Right lobe of liver (tissue), 6 donors: ENCODE measurements around the gene ADGRF3. TPM values are rescaled to one million over a fixed set of nuclear protein-coding genes. Genes with fewer than 3 reads are reported as not detected.

Experiments
- ATAC-seq, 4 donors: fragments of 200-7000 bp; cut with Tn5 transposase; one replicate each; pipeline ENCODE4 v1.9.1; 2020; ENCODE audit warnings: mild to moderate bottlenecking in 4 of 4, moderate library complexity in 4 of 4
- DNase-seq, 3 donors: peaks; one replicate each; pipeline ENCODE4 v3.0.0-alpha.2; 2020
- H3K27ac ChIP-seq, 3 donors: fragments of 200-600 bp; one replicate each; pipeline ENCODE4 v1.8.0; 2022
- H3K27me3 ChIP-seq, 2 donors: fragments of 200-600 bp; one replicate each; pipeline ENCODE4 v1.8.0; 2022
- H3K36me3 ChIP-seq, 4 donors: fragments of 200-600 bp; sonication (generic) in 1 of 4; one replicate each; pipeline versions ENCODE4 v1.5.1 to v1.8.0; 2017 to 2022; ENCODE audit warnings: control low read depth in 1 of 4
- H3K4me1 ChIP-seq, 4 donors: fragments of 200-600 bp; sonication (generic) in 1 of 4; one replicate each; pipeline versions ENCODE4 v1.5.1 to v1.8.0; 2017 to 2022; ENCODE audit warnings: control low read depth in 1 of 4
- H3K4me3 ChIP-seq, 3 donors: fragments of 200-600 bp; one replicate each; pipeline ENCODE4 v1.8.0; 2022
- H3K9me3 ChIP-seq, 4 donors: fragments of 200-600 bp; sonication (generic) in 1 of 4; one replicate each; pipeline versions ENCODE4 v1.5.1 to v1.8.0; 2017 to 2022; ENCODE audit warnings: control low read depth in 1 of 4
- POLR2A ChIP-seq: fragments of 450-650 bp; IDR thresholded peaks from one replicate; pipeline ENCODE4 v1.6.1; 2017; ENCODE audit warnings: antibody characterized with exemption, mild to moderate bottlenecking
- WGBS: methylation state at CpG from one replicate; pipeline ENCODE4 v1.1.6; 2018; ENCODE audit warnings: low coverage, low lambda C conversion rate; ENCODE audit not compliant: insufficient coverage; ENCODE audit errors: missing lambda C conversion rate; 5-methylcytosine and 5-hydroxymethylcytosine counted together
- intact Hi-C, 2 donors: fragments of 100-400 bp; cut with DNase I; formaldehyde crosslinking; loops; one replicate each; pipeline versions ENCODE4 v1.11.2 to v1.14.1; 2022
- total RNA-seq, 6 experiments: library from RNA; depleted of rRNA in 2 of 6; stranded (reverse); fragments of >200 nt in 2 of 6; fragmentation: NEBNext Ultra II Directional in 3 of 6; extraction: Animal tissue kit (Norgen Biotek cat#: 25700) in 3 of 6; gene quantifications; one replicate each; pipeline versions ENCODE4 v1.1.0 to v1.2.4, GENCODE V29; 2016 to 2023
- TF ChIP-seq, protein P1 (sequence below), 4 donors: fragments of 200-600 bp in 3 of 4; fragments of 450-650 bp in 1 of 4; IDR thresholded peaks; one replicate each; pipeline versions ENCODE4 v1.5.1 to v1.8.0; 2016 to 2022; ENCODE audit warnings: antibody characterized with exemption in 4 of 4, mild to moderate bottlenecking in 2 of 4
- donor health status: DM: no; HTN: yes; CAD: no.
- donor health status: DM: no; HTN: no; CAD: no.
- donor health status: DM: no; HTN: no; CAD: no.
- donor health status: DM: no; HTN: yes; CAD: no.
- donor health status: DM: no; HTN: yes; CAD: no.

ADGRF3 gene
- total RNA-seq, 6 experiments from 2014 or later, result 0.07 to 0.51 (median 0.15) TPM; not detected in 3

DNA sequence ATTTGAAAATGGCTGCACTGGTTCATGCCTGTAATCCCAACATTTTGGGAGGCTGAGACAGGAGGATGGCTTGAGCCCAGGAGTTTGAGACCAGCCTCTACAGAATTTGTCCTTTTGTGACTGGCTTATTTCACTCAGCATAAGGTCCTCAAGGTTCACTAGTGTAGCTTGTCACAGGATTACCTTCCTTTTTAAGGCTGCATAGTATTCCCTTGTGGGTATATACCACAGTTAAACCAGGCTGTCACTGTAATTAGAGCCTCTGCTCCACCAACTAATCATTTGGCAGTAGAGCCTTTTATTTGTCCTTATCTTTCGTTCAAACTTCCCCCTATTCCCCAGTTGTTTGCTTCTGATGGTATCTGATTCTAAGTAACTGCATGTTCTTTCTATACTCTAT, 51.1 kb downstream of the ADGRF3 start:
- ATAC-seq (no peak), DNase-seq (no peak)
- TF ChIP-seq, protein P1, sequence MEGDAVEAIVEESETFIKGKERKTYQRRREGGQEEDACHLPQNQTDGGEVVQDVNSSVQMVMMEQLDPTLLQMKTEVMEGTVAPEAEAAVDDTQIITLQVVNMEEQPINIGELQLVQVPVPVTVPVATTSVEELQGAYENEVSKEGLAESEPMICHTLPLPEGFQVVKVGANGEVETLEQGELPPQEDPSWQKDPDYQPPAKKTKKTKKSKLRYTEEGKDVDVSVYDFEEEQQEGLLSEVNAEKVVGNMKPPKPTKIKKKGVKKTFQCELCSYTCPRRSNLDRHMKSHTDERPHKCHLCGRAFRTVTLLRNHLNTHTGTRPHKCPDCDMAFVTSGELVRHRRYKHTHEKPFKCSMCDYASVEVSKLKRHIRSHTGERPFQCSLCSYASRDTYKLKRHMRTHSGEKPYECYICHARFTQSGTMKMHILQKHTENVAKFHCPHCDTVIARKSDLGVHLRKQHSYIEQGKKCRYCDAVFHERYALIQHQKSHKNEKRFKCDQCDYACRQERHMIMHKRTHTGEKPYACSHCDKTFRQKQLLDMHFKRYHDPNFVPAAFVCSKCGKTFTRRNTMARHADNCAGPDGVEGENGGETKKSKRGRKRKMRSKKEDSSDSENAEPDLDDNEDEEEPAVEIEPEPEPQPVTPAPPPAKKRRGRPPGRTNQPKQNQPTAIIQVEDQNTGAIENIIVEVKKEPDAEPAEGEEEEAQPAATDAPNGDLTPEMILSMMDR (IDR thresholded peaks at IDR 0.05), result no peak
- Histone ChIP-seq H3K4me3 (no peak overlapping the region), H3K36me3 (no peaks in the 10 kb centered on the region), H3K27ac (no peak overlapping the region), H3K27me3 (no peaks in the 10 kb centered on the region), H3K4me1 (no peaks in the 10 kb centered on the region), H3K9me3 (no peaks in the 10 kb centered on the region)
- 40% methylated on average over 1 of the region's 1 CpG for WGBS
- intact Hi-C loops, result no loop called here

DNA sequence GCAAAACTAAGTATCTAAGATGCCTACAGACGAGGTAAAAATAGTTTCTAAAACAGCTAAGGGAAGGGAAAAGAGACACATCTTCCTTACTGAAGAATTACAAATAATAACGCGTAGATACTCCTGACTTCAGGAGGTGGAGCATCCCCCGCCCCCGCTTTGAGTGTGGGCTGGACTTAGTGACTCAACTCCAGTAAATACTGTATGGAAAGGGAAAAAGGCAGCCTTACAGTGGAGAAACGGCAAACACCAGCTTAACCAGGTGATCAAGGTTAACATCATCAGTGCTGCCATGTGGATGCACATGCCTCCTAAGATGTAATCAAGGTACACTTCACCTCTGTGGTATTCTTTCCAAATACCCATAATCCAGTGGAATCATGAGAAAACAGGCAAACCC, 53.9 kb downstream of the ADGRF3 start:
- H3K4me3 ChIP-seq, result no peak overlapping the region
- peaks cover 0 to 6% (median 0%) of the 10 kb centered on the region in 4 donors for H3K4me1 ChIP-seq
- peaks cover 0 to 5% (median 4%) of the 10 kb centered on the region in 4 donors for H3K36me3 ChIP-seq
- no peak overlapping the region for H3K27ac ChIP-seq
- DNase-seq (no peak), ATAC-seq (peak in 1 of 4 donors; percentile 35)
- H3K9me3 ChIP-seq, result no peaks in the 10 kb centered on the region
- TF ChIP-seq, protein P1 (IDR thresholded peaks at IDR 0.05), result no peak
- TF ChIP-seq POLR2A, result no peak
- WGBS, result 76% methylated on average over 5 of the region's 6 CpGs
- intact Hi-C loops, result no loop called here
- H3K27me3 ChIP-seq, result no peaks in the 10 kb centered on the region

DNA sequence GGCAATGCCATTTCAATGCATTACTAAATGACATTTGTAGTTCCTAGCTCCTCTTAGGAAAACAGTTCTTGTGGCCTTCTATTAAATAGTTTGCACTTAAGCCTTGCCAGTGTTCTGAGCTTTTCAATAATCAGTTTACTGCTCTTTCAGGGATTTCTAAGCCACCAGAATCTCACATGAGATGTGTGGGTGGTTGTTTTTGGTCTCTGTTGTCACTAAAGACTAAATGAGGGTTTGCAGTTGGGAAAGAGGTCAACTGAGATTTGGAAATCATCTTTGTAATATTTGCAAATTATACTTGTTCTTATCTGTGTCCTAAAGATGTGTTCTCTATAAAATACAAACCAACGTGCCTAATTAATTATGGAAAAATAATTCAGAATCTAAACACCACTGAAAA, 56.6 kb downstream of the ADGRF3 start:
- Histone ChIP-seq H3K36me3 (peaks cover 0 to 24% (median 17%) of the 10 kb centered on the region in 4 donors), H3K4me3 (no peak overlapping the region), H3K27me3 (no peaks in the 10 kb centered on the region), H3K9me3 (no peaks in the 10 kb centered on the region), H3K4me1 (peaks cover 0 to 6% (median 2%) of the 10 kb centered on the region in 4 donors), H3K27ac (no peak overlapping the region)
- WGBS, result 30% methylated on average over 1 of the region's 1 CpG
- ATAC-seq (no peak), DNase-seq (no peak)
- no peak for TF ChIP-seq POLR2A
- TF ChIP-seq, protein P1 (IDR thresholded peaks at IDR 0.05), result no peak
- intact Hi-C loops, result no loop called here

DNA sequence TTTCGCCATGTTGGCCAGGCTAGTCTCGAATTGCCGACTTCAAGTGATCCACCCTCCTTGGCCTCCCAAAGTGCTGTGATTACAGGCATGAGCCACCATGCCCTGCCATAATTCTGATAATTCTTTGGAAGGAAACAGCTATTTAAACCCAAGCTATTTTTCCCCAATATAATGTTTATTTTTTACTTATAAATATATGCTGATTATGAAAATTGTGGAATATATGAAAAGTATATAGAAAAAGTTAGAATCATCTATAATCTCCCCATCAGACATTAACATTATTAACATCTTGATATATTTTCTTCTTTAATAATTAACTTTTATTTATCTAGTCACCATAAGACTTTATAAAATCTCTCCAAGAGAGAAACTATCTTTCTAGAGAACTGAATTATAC, 60.7 kb downstream of the ADGRF3 start:
- TF ChIP-seq, protein P1 (IDR thresholded peaks at IDR 0.05), result no peak
- no peak for TF ChIP-seq POLR2A
- Histone ChIP-seq H3K4me3 (no peak overlapping the region), H3K27ac (no peak overlapping the region), H3K27me3 (no peaks in the 10 kb centered on the region), H3K9me3 (no peaks in the 10 kb centered on the region), H3K4me1 (peaks cover 0 to 6% (median 2%) of the 10 kb centered on the region in 4 donors), H3K36me3 (peaks cover 0 to 55% (median 38%) of the 10 kb centered on the region in 4 donors)
- intact Hi-C loops, result no loop called here
- WGBS, result 92% methylated on average over 2 of the region's 3 CpGs
- DNase-seq (no peak), ATAC-seq (no peak)

DNA sequence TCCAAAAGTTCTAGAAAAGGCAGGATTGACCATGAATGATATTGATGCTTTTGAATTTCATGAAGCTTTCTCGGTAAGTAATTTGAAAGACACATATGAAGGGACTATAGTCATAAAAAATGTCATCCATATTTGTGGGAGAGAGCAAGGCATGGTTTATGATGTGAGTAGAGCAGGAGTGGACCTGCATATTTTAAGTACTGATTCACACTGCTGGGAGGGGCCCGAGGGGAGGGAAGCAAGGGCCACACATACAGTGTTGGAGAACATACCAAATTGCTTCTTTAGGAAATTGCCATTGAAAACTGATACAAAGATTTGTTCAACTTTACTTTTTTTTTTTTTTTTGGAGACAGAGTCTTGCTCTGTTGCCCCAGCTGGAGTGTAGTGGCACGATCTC, 62.5 kb downstream of the ADGRF3 start:
- Histone ChIP-seq H3K27ac (no peak overlapping the region), H3K4me3 (no peak overlapping the region), H3K36me3 (peaks cover 0 to 73% (median 43%) of the 10 kb centered on the region in 4 donors), H3K27me3 (no peaks in the 10 kb centered on the region), H3K4me1 (peaks cover 0 to 6% (median 2%) of the 10 kb centered on the region in 4 donors), H3K9me3 (no peaks in the 10 kb centered on the region)
- 89% methylated on average over 3 of the region's 3 CpGs for WGBS
- intact Hi-C loops, result no loop called here
- TF ChIP-seq POLR2A, result no peak
- TF ChIP-seq, protein P1 (IDR thresholded peaks at IDR 0.05), result no peak
- DNase-seq, result no peak
- ATAC-seq, result no peak
